Chondrocyte (in vitro differentiated cells): Measurements from ENCODE around the gene LMF1. TPM values are rescaled to one million over a fixed set of nuclear protein-coding genes. Genes with fewer than 3 reads are reported as not detected.

Experiments used
- DNase-seq: peaks from one replicate; pipeline ENCODE4 v3.0.0; 2021; ENCODE audit warnings: mixed read lengths, low spot score
- H3K27ac Mint-ChIP-seq: one replicate; pipeline ENCODE4 v1.8.0; 2021; ENCODE audit warnings: mild to moderate bottlenecking, moderate library complexity, mixed read lengths; ENCODE audit not compliant: unreplicated experiment
- H3K27me3 Mint-ChIP-seq: 2 replicates; pipeline ENCODE4 v1.8.0; 2021; ENCODE audit warnings: low read depth, mixed read lengths
- H3K36me3 Mint-ChIP-seq: 2 replicates; pipeline ENCODE4 v1.8.0; 2021; ENCODE audit warnings: low read depth, mixed read lengths
- H3K4me1 Mint-ChIP-seq: 2 replicates; pipeline ENCODE4 v1.8.0; 2021; ENCODE audit warnings: low read depth, mild to moderate bottlenecking, mixed read lengths
- H3K4me3 Mint-ChIP-seq: one replicate; pipeline ENCODE4 v1.8.0; 2021; ENCODE audit warnings: mild to moderate bottlenecking, moderate library complexity, mixed read lengths; ENCODE audit not compliant: unreplicated experiment
- H3K9me3 Mint-ChIP-seq: 2 replicates; pipeline ENCODE4 v1.8.0; 2021; ENCODE audit warnings: low read depth, mixed read lengths
- total RNA-seq: library from RNA; stranded (reverse); gene quantifications from 3 replicates; pipeline ENCODE4 v1.2.1, GENCODE V29; 2021
- TF ChIP-seq, protein P1 (sequence below): fragments of 200-600 bp; sonication (generic); IDR thresholded peaks from 2 replicates; pipeline ENCODE4 v1.5.0; 2021; ENCODE audit warnings: antibody characterized with exemption, mild to moderate bottlenecking, moderate library complexity

Gene LMF1
- total RNA-seq, 1 donor from 2014 or later = 21.6 TPM

DNA sequence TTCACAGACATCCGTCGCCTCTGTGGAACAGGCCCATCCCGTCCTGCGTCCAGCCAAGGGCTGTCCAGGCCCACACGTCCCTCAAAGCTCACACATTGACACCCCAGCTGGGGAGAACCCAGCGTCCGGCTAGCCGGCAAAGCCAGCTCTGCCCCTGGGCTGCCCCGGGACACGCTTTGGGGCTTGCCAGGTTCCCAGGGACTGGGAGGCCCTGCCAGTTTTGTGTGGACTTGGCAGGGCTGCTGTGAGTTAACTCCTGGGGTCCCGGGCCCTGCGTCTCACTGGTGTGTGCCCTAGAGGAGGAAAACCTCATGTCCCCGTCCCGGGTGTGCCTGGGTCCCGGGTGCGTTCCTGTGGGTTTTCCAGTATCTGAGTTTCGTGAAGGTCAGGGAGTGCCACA lies 17.1 kb upstream of the LMF1 start:
- Mint-ChIP-seq H3K36me3 (no peaks in the 10 kb centered on the region), H3K4me1 (peaks cover 1% of the 10 kb centered on the region), H3K27me3 (peaks cover 20% of the 10 kb centered on the region), H3K27ac (no peak overlapping the region), H3K4me3 (no peak overlapping the region), H3K9me3 (no peaks in the 10 kb centered on the region)
- TF ChIP-seq, protein P1, sequence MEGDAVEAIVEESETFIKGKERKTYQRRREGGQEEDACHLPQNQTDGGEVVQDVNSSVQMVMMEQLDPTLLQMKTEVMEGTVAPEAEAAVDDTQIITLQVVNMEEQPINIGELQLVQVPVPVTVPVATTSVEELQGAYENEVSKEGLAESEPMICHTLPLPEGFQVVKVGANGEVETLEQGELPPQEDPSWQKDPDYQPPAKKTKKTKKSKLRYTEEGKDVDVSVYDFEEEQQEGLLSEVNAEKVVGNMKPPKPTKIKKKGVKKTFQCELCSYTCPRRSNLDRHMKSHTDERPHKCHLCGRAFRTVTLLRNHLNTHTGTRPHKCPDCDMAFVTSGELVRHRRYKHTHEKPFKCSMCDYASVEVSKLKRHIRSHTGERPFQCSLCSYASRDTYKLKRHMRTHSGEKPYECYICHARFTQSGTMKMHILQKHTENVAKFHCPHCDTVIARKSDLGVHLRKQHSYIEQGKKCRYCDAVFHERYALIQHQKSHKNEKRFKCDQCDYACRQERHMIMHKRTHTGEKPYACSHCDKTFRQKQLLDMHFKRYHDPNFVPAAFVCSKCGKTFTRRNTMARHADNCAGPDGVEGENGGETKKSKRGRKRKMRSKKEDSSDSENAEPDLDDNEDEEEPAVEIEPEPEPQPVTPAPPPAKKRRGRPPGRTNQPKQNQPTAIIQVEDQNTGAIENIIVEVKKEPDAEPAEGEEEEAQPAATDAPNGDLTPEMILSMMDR = no peak
- DNase-seq = no peak

DNA sequence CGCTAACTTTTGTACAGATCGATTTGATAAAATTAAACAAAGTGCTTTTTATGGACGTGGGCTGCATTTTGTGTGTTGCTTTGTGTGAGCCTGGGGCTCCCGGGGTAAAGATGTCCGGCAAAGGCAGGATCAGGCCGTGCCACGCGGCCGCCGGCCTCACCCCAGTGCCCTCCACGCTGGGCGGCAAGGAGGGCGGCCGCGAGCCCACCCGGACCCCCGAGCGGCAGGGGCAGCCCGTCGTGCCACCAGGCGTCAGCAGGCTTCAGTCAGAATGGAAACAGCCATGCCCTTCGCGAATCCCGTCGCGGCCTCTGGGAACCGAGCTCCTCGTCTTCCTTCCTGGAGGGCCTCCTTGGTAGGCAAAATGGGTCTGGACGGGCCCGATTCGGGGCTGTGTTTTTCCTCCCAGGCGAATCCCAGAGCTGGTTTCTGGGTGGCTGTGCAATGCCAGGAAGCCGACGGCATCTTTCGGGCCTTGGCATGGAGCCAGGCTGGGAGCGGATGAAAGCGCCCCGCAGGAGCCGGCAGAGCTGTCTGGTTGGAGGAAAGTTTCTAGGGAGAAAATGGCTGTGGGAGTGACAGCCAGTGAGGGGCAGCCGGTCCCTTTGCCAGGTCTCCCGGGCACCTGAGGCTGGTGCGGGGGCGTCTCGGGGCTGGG lies 16.3 kb upstream of the LMF1 start:
- no peaks in the 10 kb centered on the region for H3K9me3 Mint-ChIP-seq
- no peak overlapping the region for H3K27ac Mint-ChIP-seq
- H3K36me3 Mint-ChIP-seq = no peaks in the 10 kb centered on the region
- H3K27me3 Mint-ChIP-seq = peaks cover 24% of the 10 kb centered on the region
- H3K4me3 Mint-ChIP-seq = no peak overlapping the region
- peaks cover 4% of the 10 kb centered on the region for H3K4me1 Mint-ChIP-seq
- no peak for DNase-seq
- TF ChIP-seq, protein P1 = no peak

DNA sequence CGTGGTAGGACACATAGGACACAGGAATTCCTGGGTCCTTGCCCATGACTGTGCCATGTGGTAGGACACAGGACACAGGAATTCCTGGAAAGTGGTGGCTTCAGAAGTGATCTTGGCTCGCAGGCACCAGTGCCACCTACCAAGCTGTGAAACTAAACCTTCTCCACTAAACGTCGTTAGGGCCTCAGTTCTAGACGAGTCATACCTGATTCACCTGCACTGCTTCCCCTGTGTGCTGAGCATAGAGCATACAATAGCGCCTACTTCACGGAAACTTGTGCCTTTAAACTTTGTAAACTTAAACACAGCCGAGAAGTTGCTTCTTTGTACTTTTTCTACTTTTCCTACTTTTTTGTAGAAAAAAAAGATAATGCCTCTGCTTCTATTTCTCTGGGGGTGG lies 15.6 kb upstream of the LMF1 start:
- no peak overlapping the region for H3K4me3 Mint-ChIP-seq
- no peak overlapping the region for H3K27ac Mint-ChIP-seq
- no peaks in the 10 kb centered on the region for H3K36me3 Mint-ChIP-seq
- H3K9me3 Mint-ChIP-seq = no peaks in the 10 kb centered on the region
- peaks cover 24% of the 10 kb centered on the region for H3K27me3 Mint-ChIP-seq
- H3K4me1 Mint-ChIP-seq = peaks cover 4% of the 10 kb centered on the region
- TF ChIP-seq, protein P1 = no peak
- no peak for DNase-seq

DNA sequence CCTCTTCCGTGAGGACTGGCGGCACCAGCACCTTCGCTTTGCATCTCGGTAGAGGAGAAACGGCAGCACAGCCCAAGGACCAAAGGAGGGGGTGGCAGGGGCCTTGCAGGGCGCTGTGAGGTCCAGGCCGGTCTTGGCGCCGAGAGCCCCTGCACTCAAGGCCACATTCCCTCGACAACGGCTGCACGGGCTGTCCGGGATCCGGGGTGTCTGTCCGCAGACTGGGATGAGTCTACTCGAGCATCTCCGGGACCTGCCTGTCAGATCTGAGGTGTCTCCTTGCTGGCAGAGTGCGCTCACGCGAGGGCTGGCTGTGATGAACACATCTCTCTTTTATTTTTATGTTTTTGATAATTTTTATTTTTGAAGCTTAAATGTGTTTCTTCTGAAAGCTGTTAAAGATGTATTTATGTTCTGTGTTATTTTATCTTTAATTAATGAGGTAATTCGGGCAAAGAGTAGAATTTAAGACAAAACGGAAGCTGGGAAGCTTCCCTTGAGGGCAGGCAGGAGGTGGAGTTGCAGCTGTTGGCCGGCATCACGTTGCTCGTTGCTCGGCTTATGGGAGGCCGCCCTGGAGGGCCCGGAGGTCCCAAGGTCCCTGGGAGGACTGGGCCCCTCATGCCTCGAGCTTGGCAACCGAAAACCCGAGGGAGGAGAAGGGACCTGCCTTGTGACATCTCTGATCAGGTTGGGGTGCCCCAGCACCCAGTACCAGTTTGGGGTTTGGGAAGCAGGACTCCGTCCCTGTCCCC lies 15.0 kb upstream of the LMF1 start:
- Mint-ChIP-seq H3K27ac (no peak overlapping the region), H3K4me1 (peaks cover 6% of the 10 kb centered on the region), H3K9me3 (no peaks in the 10 kb centered on the region), H3K4me3 (no peak overlapping the region), H3K36me3 (no peaks in the 10 kb centered on the region), H3K27me3 (peaks cover 23% of the 10 kb centered on the region)
- DNase-seq = no peak
- TF ChIP-seq, protein P1 = no peak

DNA sequence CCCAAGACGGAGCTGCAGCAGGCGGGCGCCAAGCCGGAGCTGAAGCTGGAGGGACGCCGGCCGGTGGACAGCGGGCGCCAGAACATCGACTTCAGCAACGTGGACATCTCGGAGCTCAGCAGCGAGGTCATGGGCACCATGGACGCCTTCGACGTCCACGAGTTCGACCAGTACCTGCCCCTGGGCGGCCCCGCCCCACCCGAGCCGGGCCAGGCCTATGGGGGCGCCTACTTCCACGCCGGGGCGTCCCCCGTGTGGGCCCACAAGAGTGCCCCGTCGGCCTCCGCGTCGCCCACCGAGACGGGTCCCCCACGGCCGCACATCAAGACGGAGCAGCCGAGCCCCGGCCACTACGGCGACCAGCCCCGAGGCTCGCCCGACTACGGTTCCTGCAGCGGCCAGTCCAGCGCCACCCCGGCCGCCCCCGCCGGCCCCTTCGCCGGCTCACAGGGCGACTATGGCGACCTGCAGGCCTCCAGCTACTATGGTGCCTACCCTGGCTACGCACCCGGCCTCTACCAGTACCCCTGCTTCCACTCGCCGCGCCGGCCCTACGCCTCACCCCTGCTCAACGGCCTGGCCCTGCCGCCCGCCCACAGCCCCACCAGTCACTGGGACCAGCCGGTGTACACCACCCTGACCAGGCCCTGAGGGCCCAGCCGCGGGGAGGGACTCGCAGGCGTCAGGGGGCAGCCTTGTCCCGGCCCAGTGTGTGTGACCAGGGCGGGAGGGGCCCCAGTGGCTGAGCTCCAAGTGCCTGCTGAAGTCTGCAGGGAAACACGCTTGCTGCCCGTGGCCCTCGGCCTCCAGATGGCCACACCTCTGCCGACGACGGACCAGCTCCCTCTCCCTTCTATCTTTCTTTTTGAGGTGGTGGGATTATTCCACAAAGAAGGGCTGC lies 14.2 kb upstream of the LMF1 start:
- H3K4me3 Mint-ChIP-seq = no peak overlapping the region
- H3K36me3 Mint-ChIP-seq = no peaks in the 10 kb centered on the region
- H3K27me3 Mint-ChIP-seq = peaks cover 23% of the 10 kb centered on the region
- H3K4me1 Mint-ChIP-seq = peaks cover 6% of the 10 kb centered on the region
- DNase-seq = no peak
- H3K27ac Mint-ChIP-seq = no peak overlapping the region
- H3K9me3 Mint-ChIP-seq = no peaks in the 10 kb centered on the region
- TF ChIP-seq, protein P1 = no peak
